Tibial artery (tissue), 4 donors: ENCODE data around the gene VPS41.
"Not testable (repeated sequence)": the region's sequence is repeated elsewhere in the genome, so short reads cannot be mapped to it uniquely, and the experiment has no call there.

Source experiments
- DNase-seq, 2 donors: peaks; one replicate each; pipeline ENCODE4 v3.0.0-alpha.2; 2019
- H3K27ac ChIP-seq, 2 donors: fragments of 200-600 bp; sonication (generic) in 1 of 2; 1 replicate in 1 of 2; 2 replicates in 1 of 2; pipeline ENCODE4 v1.5.1; 2018 to 2019; ENCODE audit warnings: mild to moderate bottlenecking in 1 of 2
- H3K27me3 ChIP-seq, 2 donors: fragments of 200-600 bp; sonication (generic) in 1 of 2; one replicate each; pipeline versions ENCODE4 v1.5.1 to v1.6.0; 2016 to 2019
- H3K36me3 ChIP-seq, 3 donors: fragments of 200-600 bp; sonication (generic) in 2 of 3; one replicate each; pipeline ENCODE4 v1.5.1; 2016 to 2019; ENCODE audit warnings: mild to moderate bottlenecking in 2 of 3
- H3K4me1 ChIP-seq, 4 donors: fragments of 200-600 bp; sonication (generic) in 2 of 4; 1 replicate in 3 of 4; 2 replicates in 1 of 4; pipeline ENCODE4 v1.5.1; 2016 to 2019
- H3K4me3 ChIP-seq, 2 donors: fragments of 200-600 bp; sonication (generic) in 1 of 2; 1 replicate in 1 of 2; 2 replicates in 1 of 2; pipeline ENCODE4 v1.5.1; 2018 to 2019; ENCODE audit warnings: mild to moderate bottlenecking in 2 of 2
- H3K9me3 ChIP-seq, 3 donors: fragments of 200-600 bp; sonication (generic) in 1 of 3; one replicate each; pipeline ENCODE4 v1.5.1; 2016 to 2019
- intact Hi-C: fragments of 100-400 bp; cut with DNase I; formaldehyde crosslinking; loops from one replicate; pipeline ENCODE4 v1.15.0; 2023; ENCODE audit warnings: low total_unique reads
- TF ChIP-seq, protein P1 (sequence below), 2 experiments: fragments of 200-600 bp in 1 of 2; fragments of 450-650 bp in 1 of 2; IDR thresholded peaks; one replicate each; pipeline ENCODE4 v1.5.1; 2017 to 2019; ENCODE audit warnings: antibody characterized with exemption in 2 of 2, mild to moderate bottlenecking in 1 of 2, moderate library complexity in 1 of 2

Gene VPS41

DNA sequence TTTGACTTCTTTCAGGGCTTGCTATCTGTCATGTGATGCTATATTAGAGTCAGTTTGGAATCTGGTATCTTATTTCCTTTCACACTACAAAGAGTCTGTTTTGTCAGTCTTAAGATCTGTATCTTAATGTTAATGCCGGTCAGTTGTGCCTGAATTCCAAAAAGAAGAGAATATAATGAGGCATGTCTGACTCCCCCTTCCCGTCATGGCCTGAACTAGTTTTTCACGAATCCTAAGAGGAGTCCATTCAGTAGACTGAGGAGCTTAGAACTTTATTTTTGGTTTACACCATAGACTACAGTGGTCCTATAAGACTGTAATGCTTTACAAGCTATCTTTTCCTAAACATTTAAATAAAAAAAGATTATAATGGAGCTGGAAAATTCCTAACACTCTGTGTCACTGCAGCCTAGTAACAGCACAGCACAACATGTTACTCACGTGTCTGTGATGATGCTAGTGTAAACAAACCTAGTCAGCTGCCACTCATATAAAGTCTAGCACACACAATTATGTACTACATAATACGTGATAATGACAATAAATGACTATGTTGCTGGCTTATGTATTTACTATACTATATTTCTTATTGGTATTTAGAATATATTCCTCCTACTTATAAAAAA, 50.6 kb downstream of the VPS41 start:
- peaks cover 0 to 7% (median 0%) of the 10 kb centered on the region in 3 donors for H3K36me3 ChIP-seq
- no peak for DNase-seq
- no peak overlapping the region for H3K4me3 ChIP-seq
- H3K27ac ChIP-seq, result no peak overlapping the region
- peaks cover 0 to 12% (median 1%) of the 10 kb centered on the region in 4 donors for H3K4me1 ChIP-seq
- H3K9me3 ChIP-seq, result no peaks in the 10 kb centered on the region
- TF ChIP-seq, protein P1, sequence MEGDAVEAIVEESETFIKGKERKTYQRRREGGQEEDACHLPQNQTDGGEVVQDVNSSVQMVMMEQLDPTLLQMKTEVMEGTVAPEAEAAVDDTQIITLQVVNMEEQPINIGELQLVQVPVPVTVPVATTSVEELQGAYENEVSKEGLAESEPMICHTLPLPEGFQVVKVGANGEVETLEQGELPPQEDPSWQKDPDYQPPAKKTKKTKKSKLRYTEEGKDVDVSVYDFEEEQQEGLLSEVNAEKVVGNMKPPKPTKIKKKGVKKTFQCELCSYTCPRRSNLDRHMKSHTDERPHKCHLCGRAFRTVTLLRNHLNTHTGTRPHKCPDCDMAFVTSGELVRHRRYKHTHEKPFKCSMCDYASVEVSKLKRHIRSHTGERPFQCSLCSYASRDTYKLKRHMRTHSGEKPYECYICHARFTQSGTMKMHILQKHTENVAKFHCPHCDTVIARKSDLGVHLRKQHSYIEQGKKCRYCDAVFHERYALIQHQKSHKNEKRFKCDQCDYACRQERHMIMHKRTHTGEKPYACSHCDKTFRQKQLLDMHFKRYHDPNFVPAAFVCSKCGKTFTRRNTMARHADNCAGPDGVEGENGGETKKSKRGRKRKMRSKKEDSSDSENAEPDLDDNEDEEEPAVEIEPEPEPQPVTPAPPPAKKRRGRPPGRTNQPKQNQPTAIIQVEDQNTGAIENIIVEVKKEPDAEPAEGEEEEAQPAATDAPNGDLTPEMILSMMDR (IDR thresholded peaks at IDR 0.05), result no peak
- no peaks in the 10 kb centered on the region for H3K27me3 ChIP-seq
- intact Hi-C loops, result no loop called here

DNA sequence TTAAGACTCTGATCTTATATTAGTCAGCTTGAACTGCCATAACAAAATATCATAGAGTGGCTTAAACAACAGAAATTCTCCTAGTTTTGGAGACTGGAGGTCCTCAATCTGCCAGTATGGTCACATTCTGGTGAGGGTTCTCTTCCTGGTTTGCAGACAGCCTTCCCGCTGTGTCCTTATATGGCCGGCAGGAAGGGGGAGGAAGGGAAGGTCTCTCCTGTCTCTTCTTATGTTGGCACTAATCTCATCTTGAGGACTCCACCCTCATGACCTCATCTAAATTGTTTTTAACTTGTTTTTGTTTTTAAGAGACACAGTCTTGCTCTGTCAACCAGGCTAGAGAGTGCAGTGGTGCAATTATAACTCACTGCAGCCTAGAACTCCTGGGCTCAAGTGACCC, 53.1 kb downstream of the VPS41 start:
- H3K36me3 ChIP-seq, result no peaks in the 10 kb centered on the region
- TF ChIP-seq, protein P1 (IDR thresholded peaks at IDR 0.05), result no peak
- intact Hi-C loops, result no loop called here
- H3K4me1 ChIP-seq, result peaks cover 0 to 12% (median 1%) of the 10 kb centered on the region in 4 donors
- no peak for DNase-seq
- no peak overlapping the region for H3K4me3 ChIP-seq
- H3K9me3 ChIP-seq, result no peaks in the 10 kb centered on the region
- H3K27me3 ChIP-seq, result no peaks in the 10 kb centered on the region
- no peak overlapping the region for H3K27ac ChIP-seq

DNA sequence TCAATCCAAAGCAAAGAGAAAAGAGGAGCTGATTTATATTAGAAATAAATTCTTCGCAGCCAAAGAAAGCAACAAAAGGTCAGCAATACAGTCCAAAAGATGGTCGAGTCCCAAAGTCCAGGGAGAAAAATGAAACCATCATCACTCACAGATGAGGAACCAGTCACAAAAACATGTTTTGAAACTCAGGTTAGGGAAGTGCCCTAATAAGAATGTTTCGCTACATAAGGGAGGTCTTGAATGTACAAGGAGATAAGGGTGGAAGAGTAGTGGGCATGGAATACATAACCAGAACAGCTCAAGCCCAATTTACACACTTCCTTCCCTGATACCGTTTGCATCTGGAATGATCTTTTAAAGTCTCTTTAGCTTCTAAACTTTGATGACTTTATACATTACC, 53.6 kb downstream of the VPS41 start:
- TF ChIP-seq, protein P1 (IDR thresholded peaks at IDR 0.05), result no peak

DNA sequence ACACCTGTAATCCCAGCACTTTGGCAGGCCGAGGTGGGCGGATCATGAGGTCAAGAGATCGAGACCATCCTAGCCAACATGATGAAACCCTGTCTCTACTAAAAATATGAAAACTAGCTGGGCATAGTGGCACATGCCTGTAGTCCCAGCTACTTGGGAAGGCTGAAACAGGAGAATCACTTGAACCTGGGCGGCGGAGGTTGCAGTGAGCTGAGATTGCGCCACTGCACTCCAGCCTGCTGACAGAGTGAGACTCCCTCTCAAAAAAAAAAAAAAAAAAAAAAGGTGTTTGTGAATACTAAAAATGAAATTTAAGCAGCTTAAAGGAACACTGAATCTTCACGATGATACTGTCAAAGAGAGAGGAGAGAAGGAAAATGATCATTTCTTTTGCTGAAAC, 54.0 kb downstream of the VPS41 start:
- H3K9me3 ChIP-seq, intact Hi-C loops, DNase-seq, H3K27me3 ChIP-seq, H3K36me3 ChIP-seq, H3K27ac ChIP-seq, H3K4me3 ChIP-seq: not testable (repeated sequence)
- H3K4me1 ChIP-seq, result peaks cover 0 to 12% (median 1%) of the 10 kb centered on the region in 4 donors

More for the DNA sequence above, 53.6 kb downstream of the VPS41 start:
- Histone ChIP-seq H3K9me3 (no peaks in the 10 kb centered on the region), H3K27me3 (no peaks in the 10 kb centered on the region), H3K4me3 (no peak overlapping the region), H3K27ac (no peak overlapping the region), H3K4me1 (peaks cover 0 to 12% (median 1%) of the 10 kb centered on the region in 4 donors), H3K36me3 (no peaks in the 10 kb centered on the region)
- no peak for DNase-seq
- intact Hi-C loops, result no loop called here

DNA sequence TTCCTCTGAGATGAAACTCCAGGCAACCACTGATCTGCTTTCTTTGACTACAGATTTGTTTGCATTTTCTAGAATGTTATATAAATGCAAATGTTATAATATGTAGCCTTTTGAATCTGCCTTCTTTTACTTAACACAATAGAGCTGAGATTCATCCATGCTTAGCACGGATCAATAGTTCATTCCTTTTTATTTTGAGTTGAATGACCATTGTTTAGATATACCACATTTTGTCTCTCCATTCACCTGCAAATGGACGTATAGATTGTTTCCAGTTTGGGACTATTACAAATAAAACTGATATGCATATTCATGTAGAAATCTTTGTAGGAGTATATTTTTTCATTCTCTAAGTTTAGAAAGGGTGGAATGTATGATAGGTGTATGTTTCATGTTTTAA, 57.7 kb downstream of the VPS41 start:
- intact Hi-C loops, result no loop called here
- TF ChIP-seq, protein P1 (IDR thresholded peaks at IDR 0.05), result no peak
- DNase-seq, result no peak
- Histone ChIP-seq H3K36me3 (peaks cover 0 to 7% (median 0%) of the 10 kb centered on the region in 3 donors), H3K9me3 (no peaks in the 10 kb centered on the region), H3K4me3 (no peak overlapping the region), H3K4me1 (no peaks in the 10 kb centered on the region), H3K27me3 (no peaks in the 10 kb centered on the region), H3K27ac (no peak overlapping the region)

DNA sequence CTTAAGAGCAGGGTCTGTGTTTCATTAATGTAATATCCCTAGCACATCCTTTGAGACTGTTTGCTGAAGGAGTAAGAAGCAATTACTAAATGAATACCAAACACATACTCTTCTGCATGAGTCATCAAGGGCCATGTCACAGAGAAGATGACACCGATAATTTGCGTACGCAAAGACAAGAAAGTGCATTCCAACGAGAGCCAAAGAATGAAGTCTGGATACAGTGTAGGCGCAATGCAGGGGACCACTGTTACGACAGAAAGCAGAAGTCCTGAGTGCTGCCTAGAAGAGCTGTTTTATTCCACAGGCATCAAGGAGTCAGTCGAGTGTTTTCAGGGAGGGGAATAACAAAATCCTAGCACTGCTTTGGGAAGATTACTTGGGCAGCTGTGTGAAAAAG, 62.7 kb downstream of the VPS41 start:
- no peaks in the 10 kb centered on the region for H3K4me1 ChIP-seq
- DNase-seq, result no peak
- H3K27ac ChIP-seq, result no peak overlapping the region
- no peaks in the 10 kb centered on the region for H3K27me3 ChIP-seq
- intact Hi-C loops, result no loop called here
- H3K4me3 ChIP-seq, result no peak overlapping the region
- TF ChIP-seq, protein P1 (IDR thresholded peaks at IDR 0.05), result no peak
- peaks cover 0 to 7% (median 0%) of the 10 kb centered on the region in 3 donors for H3K36me3 ChIP-seq
- no peaks in the 10 kb centered on the region for H3K9me3 ChIP-seq
